GM19025 (cell line): ENCODE results near the gene FGD3.
"Not testable (repeated sequence)": the region's sequence is repeated elsewhere in the genome, so short reads cannot be mapped to it uniquely, and the experiment has no call there.

ENCODE experiments used
- ATAC-seq: cut with Tn5 transposase; IDR thresholded peaks from one replicate; pipeline ENCODE4 v1.9.1; 2021; ENCODE audit warnings: mild to moderate bottlenecking, low read depth, moderate library complexity; ENCODE audit not compliant: unreplicated experiment

The FGD3 gene

DNA sequence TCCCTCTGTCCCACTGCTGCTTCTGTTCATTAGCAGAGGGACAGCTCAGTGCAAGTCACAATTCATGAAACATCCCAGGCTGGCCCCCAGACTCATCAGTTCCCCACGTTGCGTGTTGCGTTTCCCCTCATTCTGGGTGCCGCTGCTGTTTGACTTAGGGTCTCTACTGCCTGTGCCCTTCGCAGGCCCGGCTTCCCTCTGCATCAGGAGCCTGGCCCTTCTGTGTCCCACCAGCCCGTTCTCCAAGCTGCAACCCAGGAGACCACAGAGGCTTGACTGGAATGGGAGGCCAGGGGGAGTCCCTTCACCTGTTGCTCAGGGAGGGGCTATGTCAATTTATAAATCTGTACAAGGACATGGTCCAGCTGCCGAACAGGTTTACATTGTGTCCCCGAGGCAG is 57.2 kb downstream of the FGD3 start:
- ATAC-seq, result no peak

DNA sequence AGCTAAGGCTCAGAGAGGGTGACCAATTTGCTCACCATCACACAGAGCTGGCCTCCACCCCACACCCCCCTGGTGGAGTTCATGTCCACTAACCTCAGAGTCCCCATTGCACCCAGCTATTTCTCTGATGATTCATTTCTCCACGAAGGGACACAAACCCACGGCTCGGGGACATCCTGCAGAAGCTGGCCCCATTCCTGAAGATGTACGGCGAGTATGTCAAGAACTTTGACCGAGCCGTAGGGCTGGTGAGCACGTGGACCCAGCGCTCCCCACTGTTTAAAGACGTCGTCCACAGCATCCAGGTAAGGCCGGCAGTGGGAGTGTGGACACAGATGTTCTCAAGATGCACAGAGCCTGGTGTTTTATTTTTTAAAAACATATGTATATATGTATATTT is 58.6 kb downstream of the FGD3 start:
- ATAC-seq, result no peak

- ATAC-seq, result no peak
These were observed 60.3 kb downstream of the FGD3 start for GRCh38 chr9:93007529-93008058.

GRCh38 chr9:93008457-93008856 is 61.1 kb downstream of the FGD3 start:
- no peak for ATAC-seq

DNA sequence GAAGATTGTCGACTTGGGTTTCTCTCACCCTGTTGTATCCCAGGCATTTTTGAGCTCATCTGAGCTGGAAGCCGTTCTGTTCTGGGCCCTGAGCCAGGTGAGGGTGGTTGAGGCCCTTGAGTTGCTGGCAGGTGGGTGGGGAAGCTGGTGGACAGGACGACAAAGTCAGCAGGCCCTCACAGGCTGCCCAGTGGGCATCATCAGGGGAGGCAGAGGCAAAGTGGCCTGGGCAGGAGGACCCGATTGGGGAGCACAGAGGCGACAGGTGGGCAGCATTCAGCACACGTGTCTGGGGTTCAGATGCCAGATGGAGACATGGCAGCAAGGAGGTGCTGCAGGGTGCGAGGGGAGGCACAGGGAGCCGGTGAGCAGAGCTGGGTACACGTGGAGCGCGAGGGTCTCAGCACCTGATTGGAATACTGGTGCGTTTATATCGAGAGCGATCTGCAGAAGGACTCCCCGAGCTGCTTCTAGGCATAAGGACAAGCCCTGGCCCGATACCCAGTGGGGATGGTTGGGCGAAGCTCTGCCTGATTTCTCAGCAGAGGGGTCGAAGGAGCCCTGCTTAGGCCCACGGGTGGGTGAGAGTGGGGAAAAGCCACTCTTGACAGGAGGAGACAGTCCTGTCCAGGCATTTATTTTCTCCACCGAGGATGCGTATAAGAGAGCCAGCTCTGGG is 62.2 kb downstream of the FGD3 start:
- ATAC-seq, result no peak

DNA sequence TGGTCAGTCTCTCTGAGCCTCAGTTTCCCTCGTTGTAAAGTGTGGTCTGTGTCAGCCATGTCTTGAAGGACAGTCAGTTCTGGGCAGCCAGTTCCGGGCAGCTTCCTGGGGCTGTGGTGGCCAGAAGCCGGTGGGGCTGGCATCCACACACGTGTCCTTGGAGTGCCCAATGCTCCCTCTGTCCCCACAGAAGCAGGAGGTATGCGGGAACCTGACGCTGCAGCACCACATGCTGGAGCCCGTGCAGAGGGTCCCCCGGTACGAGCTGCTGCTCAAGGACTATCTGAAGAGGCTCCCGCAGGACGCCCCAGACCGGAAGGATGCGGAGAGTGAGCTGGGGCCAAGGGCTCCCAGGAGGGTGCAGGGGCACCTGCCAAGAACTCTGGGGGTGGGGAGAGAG is 62.7 kb downstream of the FGD3 start:
- ATAC-seq, result no peak

GRCh38 chr9:93010704-93011103 is 63.4 kb downstream of the FGD3 start:
- no peak for ATAC-seq

DNA sequence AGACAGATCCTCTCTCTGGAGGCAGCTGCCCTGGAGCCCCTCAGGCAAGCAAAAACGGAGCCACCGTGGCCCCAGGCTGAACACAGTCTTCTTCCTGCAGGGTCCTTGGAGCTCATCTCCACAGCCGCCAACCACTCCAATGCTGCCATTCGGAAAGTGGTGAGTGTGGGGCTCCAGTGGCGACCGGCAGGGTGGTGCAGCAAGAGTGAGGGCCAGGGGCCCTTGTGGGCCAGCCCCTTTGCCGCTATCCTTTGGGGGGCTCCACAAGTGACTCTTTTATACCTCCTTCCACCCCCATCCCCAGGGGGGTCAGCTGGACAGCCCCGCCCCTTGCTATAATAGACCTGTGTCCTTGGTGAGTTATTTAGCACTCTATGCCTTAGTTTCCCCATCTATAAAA is 63.8 kb downstream of the FGD3 start:
- ATAC-seq, result no peak

DNA sequence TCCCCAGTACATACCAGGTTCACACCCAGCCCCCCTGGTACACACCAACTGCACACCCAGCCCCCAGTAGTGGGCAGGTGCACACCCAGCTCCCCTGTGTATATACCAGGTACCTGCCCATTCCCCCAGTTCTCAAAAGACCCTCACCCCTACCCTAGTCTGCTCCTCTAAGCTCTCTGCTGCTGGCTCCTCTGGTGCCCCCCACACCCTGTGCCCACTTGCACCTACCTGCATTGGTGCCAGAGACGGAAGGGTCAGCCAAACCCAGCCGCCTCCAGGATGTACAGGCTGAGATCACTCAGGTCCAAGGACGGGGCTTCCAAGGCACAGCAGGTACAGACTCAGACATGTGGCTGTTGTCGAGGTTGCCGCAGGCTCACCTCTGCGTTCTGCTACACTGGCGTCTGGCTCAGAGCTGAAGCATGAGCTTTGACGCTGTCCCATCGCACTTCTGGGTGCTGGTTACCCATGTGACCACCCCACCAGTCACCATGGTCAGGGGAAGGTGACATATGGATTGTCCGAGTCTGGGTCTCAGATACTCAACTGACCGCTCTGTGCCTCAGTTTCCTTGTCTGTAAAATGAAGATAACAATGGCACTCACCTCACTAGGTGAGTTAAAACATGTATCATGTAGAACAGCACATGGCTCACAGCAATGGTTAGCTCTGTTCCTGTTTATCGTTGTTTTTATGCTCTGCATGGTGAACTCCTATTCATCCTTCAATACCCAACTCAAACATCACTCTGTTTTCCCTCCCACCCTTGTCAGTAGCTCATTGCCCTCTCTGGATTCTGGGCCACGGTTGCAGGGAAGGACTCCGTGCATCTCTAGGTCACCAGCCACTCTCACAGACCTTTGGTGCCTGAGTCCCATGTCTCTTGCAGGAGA is 65.9 kb downstream of the FGD3 start:
- no peak for ATAC-seq

GRCh38 chr9:93013856-93014582 is 66.7 kb downstream of the FGD3 start:
- no peak for ATAC-seq

DNA sequence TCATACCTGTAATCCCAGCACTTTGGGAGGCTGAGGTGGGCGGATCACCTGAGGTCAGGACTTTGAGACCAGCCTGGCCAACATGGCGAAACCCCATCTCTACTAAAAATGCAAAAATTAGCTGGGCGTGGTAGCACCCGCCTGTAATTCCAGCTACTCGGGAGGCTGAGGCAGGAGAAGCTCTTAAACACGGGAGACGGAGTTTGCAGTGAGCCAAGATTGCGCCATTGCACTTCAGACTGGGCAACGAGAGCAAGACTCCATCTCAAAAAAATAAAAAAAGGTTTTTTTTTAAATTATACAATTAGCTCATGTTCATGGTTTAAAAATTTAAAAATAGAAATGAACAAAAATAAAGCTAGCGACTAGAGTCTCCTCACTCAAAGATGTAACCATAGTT is 67.9 kb downstream of the FGD3 start:
- ATAC-seq, result not testable (repeated sequence)

DNA sequence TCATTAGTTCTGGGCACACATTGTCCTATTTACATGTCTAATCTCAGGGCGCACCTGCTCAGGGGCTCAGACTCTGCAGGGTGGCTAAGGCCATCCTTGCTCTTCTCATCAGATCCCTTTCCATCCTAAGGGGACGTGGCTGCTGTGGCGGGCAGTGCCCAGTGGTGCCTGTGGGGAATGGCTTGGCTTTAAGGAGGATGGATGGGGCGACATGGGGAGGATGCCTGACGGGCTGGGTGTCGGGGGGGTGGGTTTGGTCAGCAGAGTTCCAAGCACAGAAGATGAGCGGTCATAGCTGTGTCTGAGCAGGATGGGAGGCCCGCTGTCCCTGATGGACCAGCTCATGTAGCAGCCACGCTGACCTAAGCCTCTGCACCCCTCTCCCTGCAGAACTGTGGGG is 70.3 kb downstream of the FGD3 start:
- ATAC-seq, result no peak

DNA sequence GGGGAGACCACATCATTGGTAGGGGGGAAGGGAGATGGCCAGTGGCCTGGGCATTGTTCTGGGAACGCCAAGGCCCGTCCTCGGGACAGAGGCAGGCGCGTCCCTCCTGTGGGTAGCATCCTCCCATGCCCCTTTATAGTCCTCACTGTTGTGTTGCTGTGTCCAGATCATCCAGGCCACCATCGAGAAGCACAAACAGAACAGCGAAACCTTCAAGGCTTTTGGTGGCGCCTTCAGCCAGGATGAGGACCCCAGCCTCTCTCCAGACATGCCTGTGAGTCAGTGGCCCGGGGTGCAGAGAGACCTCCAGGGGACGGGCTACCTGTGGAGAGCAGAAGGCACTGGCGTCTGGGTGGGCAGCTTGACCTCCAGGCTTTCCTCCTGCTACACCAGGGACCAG is 72.8 kb downstream of the FGD3 start:
- ATAC-seq, result no peak

DNA sequence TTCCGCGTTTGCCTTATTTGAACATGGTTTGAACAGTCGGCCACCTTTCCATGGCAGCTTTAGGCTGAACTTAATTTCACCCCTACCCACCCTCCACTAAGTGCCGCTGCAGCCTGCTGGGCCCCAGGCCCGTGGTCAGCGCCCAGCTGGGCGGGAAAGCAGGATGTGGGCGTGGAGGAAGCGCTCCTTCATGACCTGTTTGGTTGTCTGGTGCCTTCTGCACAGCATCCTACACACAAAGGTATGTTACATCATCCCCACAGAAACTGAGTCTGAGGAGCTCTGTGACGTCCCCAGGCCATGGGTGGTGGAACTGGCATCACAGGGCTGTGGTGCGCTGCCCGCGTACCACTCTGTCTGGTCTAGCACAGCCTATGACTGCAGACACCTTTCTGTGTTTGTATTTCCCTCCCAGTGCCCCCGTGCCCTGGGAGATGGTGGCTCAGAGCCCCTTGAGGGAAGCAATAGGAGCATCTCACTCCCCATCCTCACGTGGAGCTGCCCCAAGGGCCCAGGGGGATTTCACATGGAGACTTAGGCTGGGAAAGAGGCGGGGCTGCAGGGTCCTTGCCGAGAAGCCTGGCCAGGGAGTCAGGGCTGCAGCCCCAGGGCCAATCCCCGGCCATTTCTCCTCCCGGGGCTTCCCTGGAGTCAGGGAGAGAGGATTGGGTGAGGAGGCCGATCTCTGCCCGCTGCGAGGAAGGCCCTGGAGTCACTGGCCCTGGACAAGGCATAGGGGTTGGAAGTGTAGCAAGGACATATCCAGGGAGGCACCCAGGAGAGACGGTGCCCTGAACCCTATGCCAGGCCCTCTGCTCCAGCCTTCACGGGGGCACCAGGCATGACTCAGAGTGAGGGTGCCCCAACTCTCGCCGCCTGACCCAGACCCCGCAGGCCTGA is 73.7 kb downstream of the FGD3 start:
- ATAC-seq, result no peak

- no peak for ATAC-seq
These were observed 74.7 kb downstream of the FGD3 start for GRCh38 chr9:93022066-93022465.

GRCh38 chr9:93022721-93023520 is 75.6 kb downstream of the FGD3 start:
- ATAC-seq, result no peak

GRCh38 chr9:93023521-93023815 is 76.1 kb downstream of the FGD3 start:
- no peak for ATAC-seq

DNA sequence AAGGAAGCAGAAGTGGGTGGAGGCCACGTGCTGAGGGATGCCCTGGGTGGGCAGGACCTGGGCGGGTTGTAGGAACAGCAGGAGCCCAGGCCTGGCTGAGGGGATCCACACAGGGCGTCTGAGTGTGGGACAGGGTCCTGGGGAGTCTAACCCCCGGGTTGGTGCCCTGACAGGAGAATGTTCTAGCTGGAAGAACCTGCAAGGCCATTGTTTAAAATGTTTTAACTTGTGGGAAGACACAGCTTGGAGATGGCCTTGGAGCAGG is 77.3 kb downstream of the FGD3 start:
- ATAC-seq, result no peak

GRCh38 chr9:93024986-93025630 is 77.8 kb downstream of the FGD3 start:
- ATAC-seq, result no peak
